ENCODE data around the gene PLEKHG5.

Gene PLEKHG5

GRCh38 chr1:6510493-6510892, 19.0 kb upstream of the PLEKHG5 start:
- no peak for DNase-seq (ENCODE audit: low read depth)

- no peak for DNase-seq (ENCODE audit: low read depth)
These were observed 18.4 kb upstream of the PLEKHG5 start for GRCh38 chr1:6509919-6510291.

GRCh38 chr1:6509220-6509918, 17.9 kb upstream of the PLEKHG5 start:
- DNase-seq (ENCODE audit: low read depth) = peak; percentile 54

DNA sequence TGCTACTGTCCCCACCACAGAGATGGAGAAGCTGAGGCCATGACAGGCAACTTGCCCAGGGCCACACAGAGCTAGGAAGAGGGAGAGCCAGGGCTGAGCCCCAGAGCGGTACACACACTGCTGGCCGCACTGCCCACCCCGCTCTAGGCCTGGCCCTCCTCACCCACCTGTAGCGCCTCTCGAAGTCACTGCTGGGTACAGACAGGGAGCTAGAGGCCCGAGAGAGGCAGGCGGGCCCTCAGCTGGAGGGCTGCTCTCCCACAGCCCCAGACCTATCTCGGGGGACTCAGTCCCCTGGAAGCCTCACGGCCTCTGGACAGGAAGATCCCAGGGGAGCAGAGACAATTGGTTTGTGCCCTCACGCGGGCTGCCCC, 17.3 kb upstream of the PLEKHG5 start:
- DNase-seq (ENCODE audit: low read depth) = no peak

GRCh38 chr1:6508154-6508815, 16.8 kb upstream of the PLEKHG5 start:
- no peak for DNase-seq (ENCODE audit: low read depth)

DNA sequence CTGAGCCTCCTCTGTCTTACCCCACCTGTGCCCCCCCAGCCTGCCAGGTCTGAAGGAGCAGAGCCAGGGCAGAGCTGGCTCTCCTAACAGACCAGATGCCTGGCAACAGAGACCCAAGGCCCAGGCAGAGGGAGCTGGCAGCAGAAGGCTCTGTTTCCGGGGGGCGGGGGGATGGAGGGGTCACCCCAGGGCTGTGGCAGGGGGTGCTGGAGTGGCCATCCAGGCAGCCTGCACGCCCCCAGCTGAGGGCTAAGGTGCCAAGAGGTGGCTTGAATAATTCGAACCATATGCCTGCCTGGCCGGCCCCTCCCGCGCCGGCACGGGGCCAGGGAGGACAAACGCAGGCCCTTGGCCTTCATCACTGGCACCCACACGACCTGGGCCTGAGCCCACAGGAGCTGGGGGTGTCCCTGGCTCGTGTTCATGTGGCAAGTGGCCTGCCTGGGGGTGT, 16.0 kb upstream of the PLEKHG5 start:
- DNase-seq (ENCODE audit: low read depth) = no peak

DNA sequence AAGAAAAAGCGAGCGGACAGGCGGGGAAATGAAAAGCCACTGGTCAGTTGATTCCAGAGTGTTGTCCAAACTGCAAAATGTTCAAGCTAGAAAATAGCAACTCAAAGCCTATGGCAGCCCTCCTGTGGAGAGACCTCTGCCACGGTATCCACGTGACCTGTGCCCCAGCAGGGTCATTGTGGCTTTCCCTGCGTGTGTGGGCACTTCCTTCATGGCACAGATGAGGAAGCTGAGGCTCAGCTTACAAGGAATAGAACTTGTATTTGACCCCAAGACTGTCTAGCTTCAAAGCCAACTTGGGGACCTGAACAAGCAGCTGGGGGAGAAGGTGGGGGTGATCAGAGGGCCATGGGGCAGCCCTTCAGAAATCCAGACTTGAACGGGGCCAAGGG, 15.6 kb upstream of the PLEKHG5 start:
- DNase-seq (ENCODE audit: low read depth) = peak; percentile 68

GRCh38 chr1:6506210-6507036, 15.0 kb upstream of the PLEKHG5 start:
- DNase-seq (ENCODE audit: low read depth) = no peak

- DNase-seq (ENCODE audit: low read depth) = no peak
These were observed 14.1 kb upstream of the PLEKHG5 start for GRCh38 chr1:6505367-6506209.

DNA sequence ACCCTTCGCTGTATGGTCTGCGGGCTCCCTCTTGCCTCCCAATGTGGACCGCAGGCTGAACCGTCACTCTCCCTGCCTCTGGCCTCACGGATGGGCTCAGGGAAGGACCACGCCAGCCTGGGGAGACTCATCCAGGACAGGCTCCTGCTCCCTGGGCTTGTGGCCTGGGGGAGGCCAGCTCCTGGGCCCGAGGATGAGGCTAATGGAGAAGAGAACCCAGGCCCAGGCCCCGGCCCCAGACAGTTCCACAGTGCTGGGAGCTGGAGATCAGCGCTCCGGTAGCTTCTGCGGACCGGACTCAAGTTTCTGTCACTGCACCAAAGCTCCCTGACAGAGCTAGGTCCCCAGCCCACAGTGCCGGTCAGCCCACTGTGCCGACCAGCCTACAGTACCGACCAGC, 13.4 kb upstream of the PLEKHG5 start:
- no peak for DNase-seq (ENCODE audit: low read depth)

- no peak for DNase-seq (ENCODE audit: low read depth)
These were observed 12.6 kb upstream of the PLEKHG5 start for GRCh38 chr1:6503884-6504602.

DNA sequence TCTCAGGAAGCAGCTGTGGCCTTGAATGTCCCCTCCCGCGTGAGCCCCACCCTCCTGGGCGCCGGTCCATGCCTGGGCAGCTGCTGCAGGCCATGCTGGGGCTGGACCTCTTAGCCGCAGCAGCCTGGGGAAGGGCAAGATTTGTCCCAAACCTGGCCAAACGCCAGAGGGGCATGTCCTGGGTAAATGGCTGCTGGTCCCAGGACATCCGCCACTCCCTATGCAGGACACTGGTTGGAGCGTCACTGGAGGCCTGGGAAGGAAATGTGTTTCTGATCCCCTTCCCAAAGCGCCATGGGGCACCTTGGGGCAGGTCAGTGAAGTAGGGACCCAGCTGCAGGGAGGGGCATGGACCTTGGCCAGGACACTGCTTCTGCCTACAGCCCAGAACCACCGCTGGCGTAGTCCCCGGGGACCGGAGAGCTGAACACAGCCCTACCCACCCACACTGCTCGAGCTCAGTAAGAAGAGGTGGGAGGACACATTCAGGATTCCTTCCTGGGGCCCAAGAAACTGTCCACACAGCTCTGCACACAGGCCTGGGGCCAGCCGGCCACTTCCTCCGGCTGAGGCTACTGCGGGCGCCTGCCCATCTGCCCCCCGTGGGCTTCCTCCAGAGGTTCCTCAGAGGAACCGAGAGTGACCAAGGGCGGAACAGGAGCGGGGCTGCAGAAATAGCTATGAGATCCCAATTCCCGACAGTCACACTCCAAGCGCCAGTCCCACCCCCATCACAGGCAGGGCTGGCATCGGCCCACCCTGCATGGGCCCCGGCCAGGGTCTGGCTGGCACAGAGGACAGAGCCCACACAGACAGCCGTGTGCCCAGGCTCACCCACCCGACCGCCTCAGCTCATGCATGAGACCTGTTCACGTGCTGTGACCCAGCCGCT, 10.8 kb upstream of the PLEKHG5 start:
- no peak for DNase-seq (ENCODE audit: low read depth)

GRCh38 chr1:6501279-6501813, 9.9 kb upstream of the PLEKHG5 start:
- no peak for DNase-seq (ENCODE audit: low read depth)

DNA sequence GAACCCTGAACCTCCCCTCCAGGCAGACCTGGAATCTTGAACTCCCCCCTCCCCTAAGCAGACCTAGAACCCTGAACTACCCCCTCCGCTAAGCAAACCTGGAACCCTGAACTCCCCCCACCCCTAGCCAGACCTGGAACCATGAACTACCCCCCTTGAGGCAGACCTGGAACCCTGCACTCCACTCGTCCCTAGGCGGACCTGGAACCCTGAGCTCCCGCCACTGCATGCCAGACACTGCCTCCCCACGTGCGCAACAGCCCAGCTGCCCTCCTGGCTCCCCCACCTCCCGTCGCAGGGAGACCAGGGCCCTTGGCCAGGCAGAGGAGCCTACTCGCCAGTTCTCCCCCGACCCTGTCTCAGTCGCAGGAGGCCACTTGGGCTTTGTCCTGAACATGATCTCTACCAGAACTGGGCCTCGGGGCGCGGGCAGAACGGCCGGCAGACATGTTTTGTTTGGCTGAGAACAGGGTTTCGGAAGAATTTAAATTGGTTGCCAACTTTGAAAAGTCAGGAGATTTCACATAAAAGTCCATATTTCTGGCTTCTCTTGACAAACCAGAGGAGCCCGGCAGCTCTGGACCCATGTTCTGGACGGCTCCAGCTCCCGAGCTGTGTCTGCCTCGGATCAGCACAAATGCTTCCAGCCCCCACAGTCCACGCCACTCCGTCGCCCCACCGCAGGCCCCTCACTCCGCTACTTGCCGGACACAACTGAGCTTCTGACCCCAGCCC, 9.2 kb upstream of the PLEKHG5 start:
- DNase-seq (ENCODE audit: low read depth) = no peak

- DNase-seq (ENCODE audit: low read depth) = no peak
These were observed 7.8 kb upstream of the PLEKHG5 start for GRCh38 chr1:6499296-6499695.

DNA sequence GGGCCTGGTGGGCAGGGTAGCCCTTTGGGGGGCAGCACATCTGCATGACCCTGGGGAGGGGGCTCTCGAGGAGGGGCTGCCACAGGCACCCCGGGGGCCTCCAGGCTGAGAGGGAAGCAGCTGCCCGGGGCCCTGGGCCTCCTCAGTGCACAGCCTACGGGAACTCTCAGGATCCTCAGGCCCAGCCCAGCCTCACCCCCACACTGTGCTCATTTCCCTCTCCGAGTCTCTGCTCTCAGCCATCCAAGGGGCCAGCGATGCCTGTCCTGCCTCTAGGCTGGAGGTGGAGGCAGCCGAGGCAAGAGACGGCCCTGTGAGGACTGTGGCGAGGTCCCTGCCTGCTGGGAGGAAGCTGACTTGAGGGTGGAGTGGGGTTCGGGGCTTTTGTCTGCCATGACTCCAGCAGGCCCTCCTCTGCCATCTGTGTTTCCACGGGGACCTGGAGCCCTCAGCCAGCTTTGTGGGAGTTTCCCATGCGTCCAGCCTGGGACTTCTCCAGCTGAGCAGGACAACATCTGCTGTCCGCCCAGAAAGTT, 7.2 kb upstream of the PLEKHG5 start:
- DNase-seq (ENCODE audit: low read depth) = no peak

DNA sequence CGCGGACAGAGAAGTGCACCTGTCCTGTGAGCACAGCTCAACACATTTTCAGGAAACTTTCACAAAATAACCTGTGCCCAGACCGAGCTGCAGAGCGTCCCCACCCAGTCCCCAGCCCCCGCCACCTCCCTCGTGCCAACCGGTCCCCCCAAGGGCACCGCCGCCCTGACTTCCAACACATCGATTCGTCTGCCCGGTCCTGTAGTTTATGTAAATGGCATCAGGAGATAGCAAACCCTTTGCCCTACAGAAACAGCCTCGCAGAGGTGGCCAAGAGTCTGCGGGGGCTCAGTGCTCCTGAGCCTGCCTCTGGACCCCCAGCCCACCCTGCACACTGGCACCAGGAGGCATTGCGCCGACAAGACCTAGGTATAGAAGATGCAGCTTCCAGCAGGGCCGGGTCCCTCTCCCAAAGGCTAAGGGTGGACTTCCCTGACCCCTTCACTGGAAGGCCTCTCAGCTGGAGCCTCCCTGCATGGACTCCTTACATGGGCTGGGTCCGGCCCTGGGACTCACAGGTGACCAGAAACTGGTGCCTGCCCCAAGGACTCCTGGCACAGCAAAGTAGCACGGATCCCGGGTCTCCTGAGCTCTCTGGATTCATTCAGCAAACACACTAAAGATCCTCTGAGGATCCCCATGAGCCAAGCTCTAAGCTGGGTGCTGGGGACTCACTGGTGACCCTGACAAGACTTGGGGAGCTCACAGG, 6.6 kb upstream of the PLEKHG5 start:
- no peak for DNase-seq (ENCODE audit: low read depth)

DNA sequence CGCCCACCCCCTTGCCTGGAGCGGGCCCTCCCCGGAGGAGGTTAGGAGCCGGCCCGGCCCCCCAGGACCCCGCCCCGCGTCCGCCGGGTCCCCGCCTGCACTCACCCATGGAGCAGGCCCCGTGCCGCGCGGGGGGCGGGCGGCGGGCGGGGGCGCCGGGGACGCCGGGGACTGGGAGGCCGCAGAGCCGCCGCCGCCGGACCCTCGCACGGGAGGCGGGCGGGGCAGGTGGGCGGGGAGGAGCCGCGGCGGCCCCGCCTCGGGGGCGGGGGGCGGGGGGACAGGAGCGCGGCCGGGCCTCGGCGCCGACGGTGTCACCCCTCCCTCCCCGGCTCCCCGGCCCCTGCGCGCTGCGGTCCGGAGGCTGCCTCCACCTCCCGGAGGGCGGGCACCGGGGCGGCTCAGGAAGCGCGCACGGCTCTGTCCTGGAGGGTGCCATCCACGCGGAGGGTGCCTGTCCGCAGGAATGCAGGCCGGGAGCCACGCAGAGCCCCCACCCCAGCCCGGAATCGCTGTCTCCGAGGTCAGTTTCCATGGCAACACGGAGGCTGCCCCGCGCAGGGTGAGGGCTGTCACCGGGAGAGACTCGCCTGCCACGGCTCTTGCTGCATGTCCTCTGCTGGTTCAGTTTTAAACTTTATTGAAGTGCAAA, 5.9 kb upstream of the PLEKHG5 start:
- DNase-seq (ENCODE audit: low read depth) = no peak

Measured in CMK (cell line).